Sigmoid colon (tissue), 4 donors: ENCODE data around the gene ITGA7.

Experiments used
- POLR2A ChIP-seq, 2 donors: fragments of 450-650 bp; IDR thresholded peaks; one replicate each; pipeline ENCODE4 v1.6.1; 2016; ENCODE audit warnings: antibody characterized with exemption in 2 of 2, mild to moderate bottlenecking in 2 of 2, moderate library complexity in 2 of 2
- POLR2AphosphoS5 ChIP-seq, 4 donors: sonication (generic); formaldehyde crosslinking; IDR thresholded peaks; one replicate each; pipeline ENCODE4 v1.6.1; 2017; ENCODE audit warnings: antibody characterized with exemption in 4 of 4
- TF ChIP-seq, protein P1 (sequence below), 4 experiments: fragments of 450-650 bp in 3 of 4; fragments of 200-600 bp in 1 of 4; IDR thresholded peaks; one replicate each; pipeline ENCODE4 v1.5.1; 2016 to 2019; ENCODE audit warnings: antibody characterized with exemption in 4 of 4, mild to moderate bottlenecking in 3 of 4, moderate library complexity in 2 of 4

DNA sequence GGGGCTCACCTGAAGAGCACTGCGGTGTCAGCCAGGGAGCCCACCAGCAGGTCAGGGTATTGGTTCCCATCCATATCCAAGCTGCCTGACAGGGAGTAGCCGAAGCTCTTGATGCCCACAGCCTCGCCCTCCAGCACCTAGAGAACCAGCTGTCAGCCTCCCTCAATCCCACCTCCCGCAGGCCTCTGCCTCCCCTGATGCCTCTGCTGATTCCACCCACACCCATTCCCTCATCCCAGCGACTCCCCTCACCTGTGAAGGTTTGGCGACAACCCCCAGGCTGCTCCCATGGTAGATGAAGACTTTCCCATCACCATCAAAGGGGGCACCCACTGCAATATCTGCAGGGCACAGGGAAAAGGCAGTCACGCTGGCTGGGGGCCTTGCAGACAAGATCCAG, 10.0 kb downstream of the ITGA7 start:
- TF ChIP-seq, protein P1, sequence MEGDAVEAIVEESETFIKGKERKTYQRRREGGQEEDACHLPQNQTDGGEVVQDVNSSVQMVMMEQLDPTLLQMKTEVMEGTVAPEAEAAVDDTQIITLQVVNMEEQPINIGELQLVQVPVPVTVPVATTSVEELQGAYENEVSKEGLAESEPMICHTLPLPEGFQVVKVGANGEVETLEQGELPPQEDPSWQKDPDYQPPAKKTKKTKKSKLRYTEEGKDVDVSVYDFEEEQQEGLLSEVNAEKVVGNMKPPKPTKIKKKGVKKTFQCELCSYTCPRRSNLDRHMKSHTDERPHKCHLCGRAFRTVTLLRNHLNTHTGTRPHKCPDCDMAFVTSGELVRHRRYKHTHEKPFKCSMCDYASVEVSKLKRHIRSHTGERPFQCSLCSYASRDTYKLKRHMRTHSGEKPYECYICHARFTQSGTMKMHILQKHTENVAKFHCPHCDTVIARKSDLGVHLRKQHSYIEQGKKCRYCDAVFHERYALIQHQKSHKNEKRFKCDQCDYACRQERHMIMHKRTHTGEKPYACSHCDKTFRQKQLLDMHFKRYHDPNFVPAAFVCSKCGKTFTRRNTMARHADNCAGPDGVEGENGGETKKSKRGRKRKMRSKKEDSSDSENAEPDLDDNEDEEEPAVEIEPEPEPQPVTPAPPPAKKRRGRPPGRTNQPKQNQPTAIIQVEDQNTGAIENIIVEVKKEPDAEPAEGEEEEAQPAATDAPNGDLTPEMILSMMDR (IDR thresholded peaks at IDR 0.05) = no peak
- TF ChIP-seq POLR2A (IDR thresholded peaks at IDR 0.05) = no peak
- no peak for TF ChIP-seq POLR2AphosphoS5 (IDR thresholded peaks at IDR 0.05)
